LNCaP clone FGC (cell line): Measurements from ENCODE around the gene OPRL1.
"Not testable (repeated sequence)": the region's sequence is repeated elsewhere in the genome, so short reads cannot be mapped to it uniquely, and the experiment has no call there.

Experiments used
- DNase-seq: peaks from one replicate; pipeline ENCODE4 v3.0.0-alpha.2; 2011; ENCODE audit warnings: low read depth
- H3K4me3 ChIP-seq: 2 replicates; pipeline ENCODE4 v1.5.1; 2011; ENCODE audit warnings: mild to moderate bottlenecking, low read depth, low read length, control low read depth
- CTCF ChIP-seq: IDR thresholded peaks from 2 replicates; pipeline ENCODE4 v1.5.1; 2012; ENCODE audit warnings: mild to moderate bottlenecking; ENCODE audit not compliant: control insufficient read depth, insufficient read depth; ENCODE audit errors: extremely low read depth

OPRL1 gene

DNA sequence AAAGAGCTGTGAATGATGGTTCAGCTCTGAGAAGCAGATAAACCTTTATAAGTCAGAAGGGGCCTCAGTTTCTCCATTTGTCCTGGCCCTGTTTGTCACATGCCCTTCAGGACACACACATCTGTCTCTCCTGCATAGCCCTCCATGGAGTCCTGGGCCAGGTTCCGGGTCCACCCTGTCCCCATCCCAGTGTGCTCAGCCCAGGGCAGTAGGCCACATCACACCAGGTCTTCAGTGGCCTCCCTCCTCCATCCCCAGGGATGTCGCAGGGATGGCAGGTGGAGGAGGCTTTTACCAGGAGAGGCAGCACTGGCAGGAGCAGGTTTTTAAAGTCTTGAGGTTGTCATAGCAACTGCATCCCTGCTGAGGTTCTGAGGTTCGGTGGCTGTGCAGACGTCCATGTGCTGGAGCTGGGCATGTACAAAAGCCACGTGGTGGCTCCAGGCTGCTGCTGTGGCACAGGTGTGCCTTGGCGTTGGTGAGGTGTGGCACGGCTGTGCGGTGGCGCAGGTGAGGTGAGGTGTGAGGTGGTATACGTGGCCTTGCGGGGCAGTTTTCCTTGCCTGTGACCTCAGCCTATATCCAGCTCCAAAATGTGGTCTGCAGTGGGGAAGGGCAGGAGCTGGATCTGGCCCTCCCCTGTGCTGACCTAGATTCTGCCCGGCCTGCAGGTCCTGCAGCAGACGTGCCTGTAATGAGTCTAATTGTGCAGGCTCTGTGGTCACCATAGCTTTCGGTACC is 35.5 kb downstream of the OPRL1 start:
- no peak for TF ChIP-seq CTCF
- no peak overlapping the region for H3K4me3 ChIP-seq
- no peak for DNase-seq

DNA sequence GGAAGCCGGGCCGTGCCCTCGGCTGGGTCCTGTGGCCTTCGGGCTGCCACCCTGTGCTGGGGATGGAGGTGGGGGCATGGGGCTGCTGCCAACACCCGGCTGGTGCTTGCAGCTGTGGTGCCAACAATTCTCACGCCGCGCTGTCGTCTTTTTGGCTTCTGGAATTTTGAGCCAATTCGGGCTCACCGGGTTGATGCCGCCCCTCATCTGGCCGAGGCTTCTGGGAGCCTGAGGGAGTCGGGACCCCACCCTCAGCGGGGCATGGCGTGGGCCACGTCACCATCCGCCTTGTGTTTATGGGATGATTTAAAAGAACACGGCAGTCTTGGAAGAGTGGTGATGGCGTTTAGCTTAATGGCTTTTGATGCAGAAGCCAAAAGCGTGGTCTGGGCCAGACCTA is 36.1 kb downstream of the OPRL1 start:
- DNase-seq: no peak
- H3K4me3 ChIP-seq: no peak overlapping the region
- TF ChIP-seq CTCF: no peak

DNA sequence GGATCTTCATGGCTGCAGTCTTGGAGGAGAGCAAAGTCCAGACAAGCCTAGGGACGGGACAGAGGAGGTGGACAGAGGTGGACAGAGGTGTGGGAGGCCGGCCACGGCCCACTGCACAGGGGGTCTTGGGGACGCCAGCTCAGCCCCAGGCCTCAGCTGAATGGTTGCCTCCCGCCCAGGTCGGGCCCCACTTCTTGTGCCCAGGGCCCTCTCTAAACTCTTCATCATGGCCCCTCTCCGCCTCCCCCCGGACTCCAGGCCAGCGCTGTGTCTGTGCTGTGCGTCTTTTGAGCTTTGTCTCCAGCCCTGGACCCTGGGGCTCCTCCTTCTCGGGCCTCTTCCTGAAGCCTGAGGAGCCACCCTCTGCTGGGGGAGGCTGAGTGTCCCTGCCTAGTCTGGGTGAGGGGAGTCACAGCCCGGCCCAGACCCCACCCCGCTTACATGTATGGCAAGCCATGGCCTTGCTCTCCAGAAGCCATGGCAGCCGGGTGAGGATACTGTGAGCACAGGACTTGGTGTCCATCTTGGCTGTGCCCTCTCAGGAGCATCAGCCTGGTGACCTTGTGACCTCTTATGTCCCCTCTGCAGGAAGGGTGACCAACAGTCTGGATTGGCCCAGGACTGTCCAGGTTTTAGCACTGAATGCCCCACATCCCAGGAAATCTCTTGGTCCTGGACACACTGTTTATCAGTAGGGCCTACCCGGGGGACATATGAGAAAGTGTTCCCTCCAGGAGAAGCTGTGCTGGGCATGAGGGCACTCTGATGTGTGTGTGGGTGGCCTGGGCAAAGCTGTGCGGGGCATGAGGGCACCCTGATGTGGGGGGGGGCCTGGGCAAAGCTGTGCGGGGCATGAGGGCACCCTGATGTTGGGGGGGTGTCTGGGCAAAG is 36.9 kb downstream of the OPRL1 start:
- TF ChIP-seq CTCF: no peak
- DNase-seq: no peak

GRCh38 chr20:64117432-64117777 is 37.5 kb downstream of the OPRL1 start:
- DNase-seq: not testable (repeated sequence)

More for the DNA sequence above, 36.9 kb downstream of the OPRL1 start:
- no peak overlapping the region for H3K4me3 ChIP-seq

GRCh38 chr20:64119301-64119680 is 39.4 kb downstream of the OPRL1 start:
- TF ChIP-seq CTCF: no peak
- DNase-seq: no peak
- H3K4me3 ChIP-seq: no peak overlapping the region

More at GRCh38 chr20:64117432-64117777, 37.5 kb downstream of the OPRL1 start:
- not testable (repeated sequence) for H3K4me3 ChIP-seq

GRCh38 chr20:64119681-64120341 is 39.9 kb downstream of the OPRL1 start:
- no peak overlapping the region for H3K4me3 ChIP-seq
- no peak for DNase-seq
- TF ChIP-seq CTCF: no peak

DNA sequence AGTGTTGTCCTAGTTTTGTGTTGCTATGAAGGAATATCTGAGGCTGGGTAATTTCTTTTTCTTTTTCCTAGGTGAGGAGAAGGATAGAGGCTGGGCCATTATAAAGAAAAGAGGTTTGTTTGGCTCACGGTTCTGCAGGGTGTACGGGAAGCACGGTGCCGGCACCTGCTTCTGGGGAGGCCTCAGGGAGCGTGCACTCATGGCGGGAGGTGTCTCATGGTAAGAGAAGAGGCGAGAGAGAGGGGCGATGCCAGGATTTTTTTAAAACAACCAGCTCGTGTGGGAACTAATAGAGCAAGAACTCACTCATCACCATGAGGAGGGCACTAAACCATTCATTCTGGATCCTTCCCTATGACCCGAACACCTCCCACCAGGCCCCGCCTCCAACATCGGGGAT is 41.7 kb downstream of the OPRL1 start:
- no peak overlapping the region for H3K4me3 ChIP-seq
- TF ChIP-seq CTCF: no peak
- DNase-seq: no peak

GRCh38 chr20:64122927-64123326 is 43.0 kb downstream of the OPRL1 start:
- not testable (repeated sequence) for H3K4me3 ChIP-seq, DNase-seq

- not testable (repeated sequence) for DNase-seq, H3K4me3 ChIP-seq
Observed at GRCh38 chr20:64123517-64123916, 43.6 kb downstream of the OPRL1 start.
